CD14-positive monocyte (primary cell): Measurements from ENCODE around the gene TXNRD2. TPM values are rescaled to one million over a fixed set of nuclear protein-coding genes. Genes with fewer than 3 reads are reported as not detected.

Experiments
- DNase-seq, 3 donors: peaks; one replicate each; pipeline ENCODE4 v3.0.0-alpha.2; 2011 to 2022
- H2AFZ ChIP-seq: 2 replicates; pipeline ENCODE4 v1.6.0; 2012; ENCODE audit warnings: mild to moderate bottlenecking, low read depth, low read length, inconsistent platforms; ENCODE audit not compliant: insufficient read depth, poor library complexity, severe bottlenecking
- H3K27ac ChIP-seq, 2 donors: 1 replicate in 1 of 2; 2 replicates in 1 of 2; pipeline ENCODE4 v1.5.1; 2012 to 2013; ENCODE audit warnings: low read length in 2 of 2, control low read depth in 1 of 2, inconsistent platforms in 1 of 2, low read depth in 1 of 2, mild to moderate bottlenecking in 1 of 2
- H3K27me3 ChIP-seq, 2 donors: one replicate each; pipeline versions ENCODE4 v1.6.0 to v1.6.1; 2011 to 2013; ENCODE audit warnings: low read length in 2 of 2; ENCODE audit not compliant: control insufficient read depth in 2 of 2, insufficient read depth in 2 of 2
- H3K36me3 ChIP-seq, 2 donors: replicated peaks in 1 of 2; 1 replicate in 1 of 2; 2 replicates in 1 of 2; pipeline versions ENCODE4 v1.5.1 to v1.6.1; 2012 to 2013; ENCODE audit warnings: low read length in 2 of 2, control low read depth in 1 of 2, inconsistent platforms in 1 of 2, mild to moderate bottlenecking in 1 of 2; ENCODE audit not compliant: insufficient read depth in 2 of 2, control insufficient read depth in 1 of 2
- H3K4me1 ChIP-seq, 2 donors: 1 replicate in 1 of 2; 2 replicates in 1 of 2; pipeline versions ENCODE4 v1.5.1 to v1.6.1; 2012 to 2013; ENCODE audit warnings: low read length in 2 of 2, control low read depth in 1 of 2, inconsistent platforms in 1 of 2, mild to moderate bottlenecking in 1 of 2, moderate library complexity in 1 of 2; ENCODE audit not compliant: insufficient read depth in 2 of 2, control insufficient read depth in 1 of 2
- H3K4me2 ChIP-seq: replicated peaks from 2 replicates; pipeline ENCODE3; 2012; ENCODE audit warnings: low read length, moderate library complexity, mild to moderate bottlenecking; ENCODE audit not compliant: poor library complexity, severe bottlenecking; ENCODE audit errors: extremely low read depth
- H3K4me3 ChIP-seq, 3 experiments: fragments of 200-600 bp in 1 of 3; sonication (generic) in 1 of 3; replicated peaks in 1 of 3; 1 replicate in 2 of 3; 2 replicates in 1 of 3; pipeline ENCODE4 v1.5.1; 2011 to 2013; ENCODE audit warnings: low read length in 3 of 3, mild to moderate bottlenecking in 3 of 3, control low read depth in 2 of 3, low read depth in 2 of 3, inconsistent platforms in 1 of 3, moderate library complexity in 1 of 3
- H3K79me2 ChIP-seq: 2 replicates; pipeline ENCODE4 v1.6.0; 2012; ENCODE audit warnings: mild to moderate bottlenecking, control low read depth, inconsistent platforms, low read length, moderate library complexity; ENCODE audit not compliant: insufficient read depth
- H3K9ac ChIP-seq: 2 replicates; pipeline ENCODE4 v1.6.0; 2017; ENCODE audit warnings: low read length, mild to moderate bottlenecking; ENCODE audit not compliant: insufficient read depth, poor library complexity, severe bottlenecking
- H3K9me3 ChIP-seq, 2 donors: replicated peaks in 1 of 2; 1 replicate in 1 of 2; 2 replicates in 1 of 2; pipeline versions ENCODE4 v1.5.1 to v1.6.1; 2012 to 2013; ENCODE audit warnings: low read length in 2 of 2, control low read depth in 1 of 2; ENCODE audit not compliant: control insufficient read depth in 1 of 2, insufficient read depth in 1 of 2
- H4K20me1 ChIP-seq: 2 replicates; pipeline ENCODE4 v1.6.0; 2012; ENCODE audit warnings: mild to moderate bottlenecking, low read length, control low read depth, moderate library complexity; ENCODE audit not compliant: insufficient read depth
- H3K27ac Mint-ChIP-seq, 7 donors: one replicate each; pipeline ENCODE4 v1.8.0; 2020; ENCODE audit warnings: mild to moderate bottlenecking in 7 of 7, mixed read lengths in 7 of 7, moderate library complexity in 6 of 7, inconsistent platforms in 2 of 7
- H3K27me3 Mint-ChIP-seq, 3 donors: one replicate each; pipeline ENCODE4 v1.8.0; 2021 to 2022; ENCODE audit warnings: low read depth in 3 of 3, mild to moderate bottlenecking in 3 of 3, mixed read lengths in 3 of 3, moderate library complexity in 3 of 3, inconsistent platforms in 1 of 3
- H3K36me3 Mint-ChIP-seq, 2 donors: one replicate each; pipeline ENCODE4 v1.8.0; 2020; ENCODE audit warnings: mixed read lengths in 2 of 2, inconsistent platforms in 1 of 2, mild to moderate bottlenecking in 1 of 2
- H3K4me1 Mint-ChIP-seq: one replicate; pipeline ENCODE4 v1.8.0; 2020; ENCODE audit warnings: mild to moderate bottlenecking, mixed read lengths
- H3K4me3 Mint-ChIP-seq, 2 donors: one replicate each; pipeline ENCODE4 v1.8.0; 2020; ENCODE audit warnings: mild to moderate bottlenecking in 2 of 2, mixed read lengths in 2 of 2, moderate library complexity in 1 of 2
- H3K9me3 Mint-ChIP-seq, 7 donors: one replicate each; pipeline ENCODE4 v1.8.0; 2020 to 2022; ENCODE audit warnings: mixed read lengths in 7 of 7, mild to moderate bottlenecking in 6 of 7, moderate library complexity in 6 of 7, inconsistent platforms in 2 of 7
- WGBS: methylation state at CpG from one replicate; pipeline ENCODE4 v1.1.5; 2013; ENCODE audit warnings: missing lambda C conversion rate; ENCODE audit not compliant: insufficient coverage; 5-methylcytosine and 5-hydroxymethylcytosine counted together
- intact Hi-C, 2 donors: fragments of 100-400 bp; cut with micrococcal nuclease; formaldehyde crosslinking; loops; one replicate each; pipeline versions ENCODE4 v1.15.0 to v1.15.1; 2023
- polyA plus RNA-seq, 3 donors: library from polyadenylated mRNA; depleted of rRNA in 1 of 3; unstranded in 2 of 3; stranded (reverse) in 1 of 3; fragments of 300-500 nt in 2 of 3; fragments of >200 nt in 1 of 3; fragmentation: Illumina TruSeq in 2 of 3; gene quantifications; 1 replicate in 2 of 3; 2 replicates in 1 of 3; pipeline ENCODE4 v1.2.3, GENCODE V29; 2012 to 2021
- TF ChIP-seq, protein P1 (sequence below): fragments of 200-600 bp; IDR thresholded peaks from one replicate; pipeline ENCODE4 v1.8.0; 2022; ENCODE audit warnings: antibody characterized with exemption, mild to moderate bottlenecking

TXNRD2 gene
- polyA plus RNA-seq, 3 donors: 24.9 to 54.9 (median 30.8) TPM

- Histone ChIP-seq H3K27me3 (no peaks in the 10 kb centered on the region), H3K27ac (no peak overlapping the region), H3K9me3 (no peaks in the 10 kb centered on the region), H3K79me2 (peaks cover 13% of the 10 kb centered on the region), H3K9ac (no peak overlapping the region), H3K4me2 (no peak overlapping the region), H3K36me3 (peaks cover 10 to 16% of the 10 kb centered on the region in 2 donors), H2AFZ (no peak overlapping the region), H4K20me1 (peaks cover 81% of the 10 kb centered on the region), H3K4me3 (no peak overlapping the region), H3K4me1 (no peaks in the 10 kb centered on the region)
- no peak overlapping the region for H3K4me3 Mint-ChIP-seq
- peaks cover 12 to 31% of the 10 kb centered on the region in 2 donors for H3K36me3 Mint-ChIP-seq
- peaks cover 12% of the 10 kb centered on the region for H3K4me1 Mint-ChIP-seq
- peaks cover 0 to 3% (median 0%) of the 10 kb centered on the region in 7 donors for H3K9me3 Mint-ChIP-seq
- no peak for DNase-seq
- H3K27ac Mint-ChIP-seq: no peak overlapping the region
- intact Hi-C loops: no loop called here
- peaks cover 0 to 3% (median 0%) of the 10 kb centered on the region in 3 donors for H3K27me3 Mint-ChIP-seq
- WGBS: 53% methylated on average over 18 of the region's 19 CpGs
- TF ChIP-seq, protein P1, sequence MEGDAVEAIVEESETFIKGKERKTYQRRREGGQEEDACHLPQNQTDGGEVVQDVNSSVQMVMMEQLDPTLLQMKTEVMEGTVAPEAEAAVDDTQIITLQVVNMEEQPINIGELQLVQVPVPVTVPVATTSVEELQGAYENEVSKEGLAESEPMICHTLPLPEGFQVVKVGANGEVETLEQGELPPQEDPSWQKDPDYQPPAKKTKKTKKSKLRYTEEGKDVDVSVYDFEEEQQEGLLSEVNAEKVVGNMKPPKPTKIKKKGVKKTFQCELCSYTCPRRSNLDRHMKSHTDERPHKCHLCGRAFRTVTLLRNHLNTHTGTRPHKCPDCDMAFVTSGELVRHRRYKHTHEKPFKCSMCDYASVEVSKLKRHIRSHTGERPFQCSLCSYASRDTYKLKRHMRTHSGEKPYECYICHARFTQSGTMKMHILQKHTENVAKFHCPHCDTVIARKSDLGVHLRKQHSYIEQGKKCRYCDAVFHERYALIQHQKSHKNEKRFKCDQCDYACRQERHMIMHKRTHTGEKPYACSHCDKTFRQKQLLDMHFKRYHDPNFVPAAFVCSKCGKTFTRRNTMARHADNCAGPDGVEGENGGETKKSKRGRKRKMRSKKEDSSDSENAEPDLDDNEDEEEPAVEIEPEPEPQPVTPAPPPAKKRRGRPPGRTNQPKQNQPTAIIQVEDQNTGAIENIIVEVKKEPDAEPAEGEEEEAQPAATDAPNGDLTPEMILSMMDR: no peak
These were observed 13.9 kb upstream of the TXNRD2 start for GRCh38 chr22:19955241-19956128.

GRCh38 chr22:19951346-19951745, 9.7 kb upstream of the TXNRD2 start:
- Mint-ChIP-seq H3K9me3 (peaks cover 0 to 3% (median 0%) of the 10 kb centered on the region in 7 donors), H3K36me3 (peaks cover 19 to 39% of the 10 kb centered on the region in 2 donors), H3K27me3 (peaks cover 0 to 2% (median 1%) of the 10 kb centered on the region in 3 donors), H3K4me1 (peaks cover 16% of the 10 kb centered on the region), H3K27ac (peak overlapping the region in 2 of 7 donors; percentile 1 to 76), H3K4me3 (no peak overlapping the region)
- H4K20me1 ChIP-seq: peaks cover 76% of the 10 kb centered on the region
- peaks cover 11 to 13% of the 10 kb centered on the region in 2 donors for H3K4me1 ChIP-seq
- intact Hi-C loops: no loop called here
- TF ChIP-seq, protein P1: no peak
- WGBS: 96% methylated on average over 12 of the region's 13 CpGs
- no peak overlapping the region for H3K9ac ChIP-seq
- no peaks in the 10 kb centered on the region for H3K9me3 ChIP-seq
- H2AFZ ChIP-seq: no peak overlapping the region
- no peak overlapping the region for H3K4me2 ChIP-seq
- no peak for DNase-seq
- H3K36me3 ChIP-seq: peaks cover 19 to 27% of the 10 kb centered on the region in 2 donors
- H3K27me3 ChIP-seq: no peaks in the 10 kb centered on the region
- H3K27ac ChIP-seq: no peak overlapping the region
- H3K4me3 ChIP-seq: no peak overlapping the region
- peaks cover 38% of the 10 kb centered on the region for H3K79me2 ChIP-seq
